MV-4-11 (cell line): ENCODE results near the gene PPP1R14D.
"Not testable (repeated sequence)": the region's sequence is repeated elsewhere in the genome, so short reads cannot be mapped to it uniquely, and the experiment has no call there.

Experiments used
- DNase-seq: peaks from one replicate; lab custom pipeline; 2025; lab: John Stamatoyannopoulos, UW

Gene PPP1R14D

DNA sequence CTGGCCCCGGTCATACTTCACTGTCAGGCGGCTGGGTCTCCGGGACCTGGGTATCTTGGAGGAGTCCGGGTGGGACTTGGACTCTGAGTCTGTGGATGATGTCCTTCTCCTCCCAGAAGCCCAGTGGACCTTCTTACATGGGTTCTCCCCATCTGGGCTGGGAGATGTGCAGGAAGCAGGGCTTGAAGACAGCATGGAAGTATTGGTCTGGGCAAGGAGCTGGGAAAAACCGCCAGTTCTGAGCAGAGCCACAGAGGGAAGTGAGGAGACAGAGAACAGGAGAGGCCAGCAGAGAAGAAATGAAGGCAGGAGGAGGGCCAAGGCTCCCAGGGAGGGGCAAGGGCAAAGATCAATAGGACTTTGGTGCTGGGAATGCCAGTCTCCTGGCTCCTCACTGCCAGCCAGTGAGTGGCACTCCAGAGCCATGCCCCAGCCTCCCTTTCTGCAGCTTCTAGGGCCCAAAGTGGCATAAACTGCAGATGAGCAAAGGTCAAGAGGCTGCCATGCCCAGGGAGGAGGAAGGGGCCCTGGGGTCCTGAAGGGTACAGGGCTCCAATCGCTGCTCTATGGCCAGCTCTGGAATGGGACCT lies at the start of gene PPP1R14D:
PPP1R14D (minus strand) TSS at position 262 of the 590 bp plus-strand sequence; CDS start at position 195, 67 bp downstream.
- DNase-seq = no peak

DNA sequence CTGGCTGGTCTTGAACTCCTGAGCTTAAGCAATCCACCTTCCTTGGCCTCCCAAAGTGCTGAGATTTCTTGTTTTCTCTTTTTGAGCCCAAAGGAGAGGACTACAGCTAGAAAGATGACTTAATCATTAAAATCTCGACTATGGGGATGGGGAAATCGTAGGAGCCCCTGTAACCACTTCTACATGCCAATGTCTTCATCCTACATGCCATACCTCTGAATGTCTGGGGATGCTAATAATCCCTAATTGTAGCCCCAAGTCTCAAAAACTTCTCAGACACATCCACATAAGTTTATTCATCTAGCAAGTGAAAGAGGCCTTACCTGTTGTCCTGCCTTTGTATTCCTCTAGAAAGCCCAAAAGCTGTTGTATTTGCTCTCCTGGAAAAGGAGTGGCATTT lies 49.2 kb upstream of the PPP1R14D start:
- no peak for DNase-seq

GRCh38 chr15:40875991-40876730 lies 47.7 kb upstream of the PPP1R14D start:
- no peak for DNase-seq

DNA sequence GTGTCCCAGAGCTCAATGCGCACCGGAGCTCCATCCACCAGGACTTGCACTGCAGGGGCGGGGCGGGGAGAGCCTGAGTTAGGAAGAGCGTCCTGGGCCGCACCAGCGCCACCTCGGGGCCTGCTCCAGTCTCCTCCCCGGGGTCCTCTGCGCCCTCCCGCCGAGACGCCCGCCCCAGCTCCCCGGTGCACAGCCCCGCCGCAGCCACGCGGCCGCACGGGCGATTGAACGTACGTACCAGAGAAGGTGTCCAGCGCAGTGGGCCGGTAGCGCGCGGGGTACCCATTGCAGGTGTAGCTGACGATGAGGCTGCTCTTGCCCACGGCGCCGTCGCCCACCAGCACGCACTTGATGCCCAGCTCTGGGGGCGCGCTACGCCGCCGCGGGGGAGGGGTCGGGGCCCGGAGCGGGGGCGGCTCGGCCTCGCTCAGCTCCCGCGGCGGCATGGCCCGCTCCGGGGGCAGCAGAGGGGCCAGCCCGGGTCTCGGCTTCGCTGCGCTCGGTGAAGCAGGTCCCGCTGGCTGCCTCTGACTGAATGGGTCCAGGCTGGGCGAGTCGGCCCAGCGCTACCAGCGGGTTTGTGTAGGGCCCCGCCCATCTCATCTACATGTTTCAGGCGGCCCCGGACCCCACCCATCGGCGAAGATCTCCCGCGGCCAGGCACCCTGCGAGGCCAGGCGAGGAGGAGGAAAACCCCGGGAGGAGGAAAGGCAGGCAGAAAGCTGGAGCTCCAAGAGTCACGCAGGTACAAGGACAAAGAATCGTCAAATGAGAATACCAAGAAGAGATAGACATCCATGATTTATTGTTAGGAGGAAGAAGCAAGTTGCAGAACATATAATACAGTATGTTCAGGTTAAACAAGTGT lies 45.4 kb upstream of the PPP1R14D start, which contains the start of gene RHOV:
RHOV (minus strand) TSS at position 541 of the 868 bp plus-strand sequence; CDS start at position 446, 95 bp downstream.
- peak; percentile 15 for DNase-seq

GRCh38 chr15:40872791-40873693 lies 44.5 kb upstream of the PPP1R14D start:
- no peak for DNase-seq

DNA sequence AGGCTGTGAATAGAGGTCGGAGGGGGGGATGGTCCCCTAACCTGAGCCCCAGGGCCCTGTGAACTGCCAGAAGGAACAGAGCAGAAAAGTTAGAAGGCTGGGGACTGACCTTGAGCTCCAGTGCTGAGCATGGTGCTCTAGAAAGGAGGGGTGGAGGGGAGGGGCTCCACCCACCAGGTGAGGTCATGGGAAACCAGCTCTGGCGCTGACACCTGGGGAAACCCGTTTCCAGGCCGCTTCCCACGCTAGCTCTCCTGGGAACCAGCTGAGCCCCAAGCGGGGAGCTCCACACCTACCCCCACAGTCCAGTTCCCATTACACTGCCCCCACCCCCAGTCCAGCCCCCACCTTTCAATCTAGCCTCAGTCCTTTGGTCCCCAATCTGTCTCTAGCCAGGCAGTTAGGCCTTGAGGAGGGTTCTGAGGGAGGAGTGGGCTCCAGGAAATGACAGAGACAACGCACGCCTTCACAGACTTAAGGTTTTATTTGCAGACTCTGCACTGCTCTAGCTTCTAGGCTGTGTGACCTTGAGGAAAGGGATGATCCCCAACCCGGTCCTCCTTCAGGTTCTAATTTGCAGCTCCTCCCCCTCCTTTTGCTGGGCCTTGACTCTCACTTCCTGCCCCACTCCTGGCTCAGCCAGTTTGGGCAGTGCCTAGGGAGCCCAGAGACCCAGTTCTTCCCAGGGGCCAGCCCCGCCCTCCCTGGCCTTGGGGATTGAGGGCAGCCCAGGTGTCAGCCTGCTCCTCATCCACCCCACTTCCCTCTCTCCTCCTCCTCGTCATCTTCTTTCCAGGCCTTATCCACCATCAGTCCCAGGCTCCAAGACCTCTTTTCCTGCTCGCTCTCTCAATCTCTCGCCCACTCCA lies 43.5 kb upstream of the PPP1R14D start:
- no peak for DNase-seq

GRCh38 chr15:40870716-40871115 lies 42.2 kb upstream of the PPP1R14D start:
- no peak for DNase-seq

GRCh38 chr15:40869686-40870085 lies 41.2 kb upstream of the PPP1R14D start:
- DNase-seq = no peak

GRCh38 chr15:40867199-40867598 lies 38.7 kb upstream of the PPP1R14D start:
- no peak for DNase-seq

DNA sequence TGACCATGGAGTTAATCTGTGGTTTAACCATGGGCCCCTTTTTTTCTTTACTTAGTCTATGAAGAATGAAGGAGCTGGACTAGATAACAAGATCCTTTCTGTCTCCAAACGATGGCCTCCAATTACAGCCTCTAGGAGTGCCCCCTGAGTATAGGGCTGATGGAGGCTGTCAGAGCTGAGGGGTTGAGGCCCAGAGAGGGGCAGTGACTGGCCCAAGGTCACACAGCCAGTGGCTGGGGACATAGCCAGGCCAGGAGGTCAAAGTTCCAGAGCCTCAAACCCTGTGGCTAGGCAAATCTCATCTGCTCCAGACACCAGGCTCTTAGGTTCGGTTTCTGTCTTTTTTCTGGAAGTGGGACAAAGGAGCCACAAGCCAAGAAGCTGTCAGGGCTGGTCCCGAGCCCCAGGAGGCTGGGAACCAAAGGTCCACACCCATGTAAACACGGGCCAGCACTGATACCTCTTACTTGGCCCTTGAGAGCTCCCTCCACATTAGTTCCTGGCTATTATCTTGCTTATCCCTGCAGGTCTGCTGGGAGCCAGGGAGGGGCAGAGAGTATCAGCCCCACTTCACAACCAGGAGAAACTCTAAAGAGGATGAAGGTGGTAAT lies 35.3 kb upstream of the PPP1R14D start:
- no peak for DNase-seq

GRCh38 chr15:40861147-40861546 lies 32.6 kb upstream of the PPP1R14D start:
- not testable (repeated sequence) for DNase-seq

DNA sequence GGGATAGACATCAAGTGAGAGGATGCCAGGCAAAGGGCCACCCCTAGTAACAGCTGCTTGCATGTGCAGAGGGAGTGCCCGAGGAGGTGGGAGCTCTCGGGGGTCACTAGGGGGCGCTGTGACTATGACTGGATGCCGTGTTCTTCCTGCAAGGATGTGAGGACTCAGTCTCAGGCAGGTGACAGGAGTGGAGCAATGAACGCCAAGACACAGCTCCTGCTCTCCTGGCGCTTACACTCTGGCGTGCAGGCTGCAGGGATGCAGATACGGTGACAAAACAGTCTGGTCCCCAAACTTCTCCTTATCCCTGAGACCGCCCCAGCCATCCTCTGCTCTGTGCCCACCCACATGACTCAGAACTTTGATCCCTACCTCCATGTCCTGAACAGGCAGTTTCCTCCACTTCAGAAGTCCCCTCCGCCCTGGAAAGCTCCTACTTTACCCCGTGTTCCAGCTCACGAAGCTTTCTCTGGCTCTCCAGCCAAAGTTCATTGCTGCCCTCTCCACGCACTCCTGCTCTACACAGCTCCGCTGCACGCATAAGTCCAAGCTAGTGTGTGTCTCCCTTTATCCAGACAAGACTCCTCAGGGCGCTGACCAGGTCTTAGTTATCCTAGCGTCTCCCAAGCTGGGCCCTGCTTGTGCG lies 30.8 kb upstream of the PPP1R14D start:
- DNase-seq = peak; percentile 57

DNA sequence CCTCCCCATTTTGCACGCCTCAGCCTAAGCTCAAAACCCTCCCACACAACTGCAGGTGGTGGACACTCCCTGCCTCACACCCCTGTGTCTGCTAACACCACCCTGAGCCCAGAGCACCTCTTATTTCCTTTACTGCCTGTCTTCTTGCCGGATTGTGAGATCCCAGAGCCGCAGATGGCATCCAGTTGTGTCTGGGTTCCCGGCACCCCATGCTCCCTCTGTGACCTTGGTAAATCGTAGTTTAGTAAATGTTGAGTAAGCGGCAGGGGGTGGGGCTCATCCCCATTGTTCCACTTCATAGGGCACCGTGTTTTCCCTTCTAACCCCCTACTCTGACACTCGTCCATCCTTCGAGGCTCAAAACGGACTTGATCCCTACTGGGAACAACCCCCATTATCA lies 30.2 kb upstream of the PPP1R14D start:
- DNase-seq = no peak

DNA sequence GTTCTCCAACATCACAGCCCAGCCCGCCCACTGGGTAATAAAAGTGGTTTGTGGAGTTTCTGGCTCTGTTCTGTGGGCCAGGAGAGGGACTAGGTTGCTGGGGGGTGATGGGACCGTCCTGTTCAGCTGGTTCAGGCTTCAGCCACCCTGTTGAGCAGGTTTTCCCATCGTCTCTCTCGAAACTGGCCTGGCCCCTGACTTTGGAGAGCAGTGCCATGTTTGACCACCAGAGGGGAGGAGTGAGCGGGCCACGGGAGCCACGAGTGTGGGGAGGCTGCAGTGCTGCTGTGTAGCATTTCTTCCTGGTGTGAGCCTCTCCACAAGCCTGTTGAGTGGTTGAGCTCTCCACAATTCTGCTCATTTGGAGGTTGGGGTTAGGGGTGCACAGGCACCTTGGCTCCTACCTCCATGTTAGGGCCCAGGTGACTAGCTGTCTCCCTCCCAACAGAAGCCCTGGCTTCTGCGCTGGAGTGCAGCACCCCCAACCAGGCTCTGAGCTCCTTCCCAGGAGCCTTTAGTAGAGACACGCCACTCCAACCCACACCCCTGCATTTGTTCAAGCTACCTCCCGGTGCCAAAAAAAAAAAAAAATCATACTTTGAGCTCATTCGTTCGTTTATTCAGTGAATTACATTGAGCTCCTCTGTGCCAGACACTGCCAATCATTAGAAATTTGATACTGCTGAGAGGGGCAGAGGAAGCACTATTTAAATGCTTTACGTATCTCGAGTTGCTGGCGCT lies 29.3 kb upstream of the PPP1R14D start:
- peak; percentile 68 for DNase-seq

- DNase-seq = no peak
Observed at GRCh38 chr15:40856746-40857145, 28.2 kb upstream of the PPP1R14D start.

DNA sequence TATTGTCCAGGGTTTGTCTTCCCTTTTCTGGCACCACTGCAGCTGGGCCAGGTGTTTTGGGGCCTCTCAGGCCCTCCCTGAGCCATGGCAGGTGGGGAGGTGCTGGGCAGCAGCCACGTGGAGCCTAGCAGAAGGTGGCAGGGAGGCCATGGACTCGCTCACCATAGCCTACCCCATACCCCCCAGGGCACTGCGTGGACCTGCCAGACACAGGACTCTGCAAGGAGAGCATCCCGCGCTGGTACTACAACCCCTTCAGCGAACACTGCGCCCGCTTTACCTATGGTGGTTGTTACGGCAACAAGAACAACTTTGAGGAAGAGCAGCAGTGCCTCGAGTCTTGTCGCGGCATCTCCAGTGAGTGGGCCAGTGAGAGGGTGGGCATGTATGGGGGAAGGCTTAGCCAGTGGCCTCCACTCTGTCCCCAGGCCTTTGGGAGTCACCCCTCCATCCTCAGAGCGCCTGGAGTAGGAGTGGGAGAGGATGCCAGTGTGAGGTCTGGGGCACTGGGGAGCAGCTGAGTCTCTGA lies 27.3 kb upstream of the PPP1R14D start:
- DNase-seq = no peak

DNA sequence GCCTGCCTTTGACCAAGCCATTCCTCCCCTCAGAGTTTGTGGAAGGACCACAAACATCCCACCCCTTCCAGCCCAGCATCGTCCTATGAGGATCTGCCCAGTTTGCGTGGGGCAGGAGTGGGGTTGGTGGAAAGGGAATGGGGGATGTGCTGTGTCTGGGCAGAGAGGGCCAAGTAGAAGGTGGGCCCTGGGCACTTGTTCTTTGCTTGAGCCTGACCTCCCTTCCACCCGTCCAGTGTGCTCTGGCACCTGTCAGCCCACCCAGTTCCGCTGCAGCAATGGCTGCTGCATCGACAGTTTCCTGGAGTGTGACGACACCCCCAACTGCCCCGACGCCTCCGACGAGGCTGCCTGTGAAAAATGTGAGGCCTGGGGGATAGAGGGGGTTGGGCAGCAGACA lies 25.7 kb upstream of the PPP1R14D start:
- no peak for DNase-seq

- DNase-seq = no peak
Observed at GRCh38 chr15:40853241-40853890, 24.9 kb upstream of the PPP1R14D start.
